Spleen (tissue), 11 donors: Measurements from ENCODE around the gene C11orf21. TPM values are rescaled to one million over a fixed set of nuclear protein-coding genes. Genes with fewer than 3 reads are reported as not detected.

Experiments
- DNase-seq: peaks from one replicate; pipeline ENCODE4 v3.0.0-alpha.2; 2020
- H3K27ac ChIP-seq, 8 donors: fragments of 200-600 bp; sonication (generic) in 7 of 8; 1 replicate in 4 of 8; 2 replicates in 4 of 8; pipeline versions ENCODE4 v1.5.0 to v1.8.0; 2016 to 2021; ENCODE audit warnings: inconsistent platforms in 4 of 8, mild to moderate bottlenecking in 4 of 8, moderate library complexity in 1 of 8
- H3K27me3 ChIP-seq, 7 donors: fragments of 200-600 bp; sonication (generic) in 6 of 7; replicated peaks in 1 of 7; 1 replicate in 4 of 7; 2 replicates in 3 of 7; pipeline versions ENCODE4 v1.5.0 to v1.8.0; 2016 to 2021; ENCODE audit warnings: inconsistent platforms in 3 of 7, mild to moderate bottlenecking in 1 of 7
- H3K36me3 ChIP-seq, 6 donors: fragments of 200-600 bp; sonication (generic) in 5 of 6; 1 replicate in 4 of 6; 2 replicates in 2 of 6; pipeline versions ENCODE4 v1.5.0 to v1.8.0; 2016 to 2021; ENCODE audit warnings: inconsistent platforms in 2 of 6
- H3K4me1 ChIP-seq, 6 donors: fragments of 200-600 bp; sonication (generic) in 5 of 6; 1 replicate in 3 of 6; 2 replicates in 3 of 6; pipeline versions ENCODE4 v1.5.0 to v1.8.0; 2016 to 2021; ENCODE audit warnings: inconsistent platforms in 3 of 6
- H3K4me3 ChIP-seq, 8 donors: fragments of 200-600 bp; sonication (generic) in 7 of 8; 1 replicate in 4 of 8; 2 replicates in 4 of 8; pipeline versions ENCODE4 v1.5.0 to v1.8.0; 2016 to 2021; ENCODE audit warnings: inconsistent platforms in 4 of 8, mild to moderate bottlenecking in 4 of 8, moderate library complexity in 2 of 8
- H3K9me3 ChIP-seq, 8 donors: fragments of 200-600 bp; sonication (generic) in 7 of 8; 1 replicate in 4 of 8; 2 replicates in 4 of 8; pipeline versions ENCODE4 v1.5.0 to v1.8.0; 2016 to 2021; ENCODE audit warnings: inconsistent platforms in 4 of 8
- POLR2A ChIP-seq, 3 donors: fragments of 450-650 bp; IDR thresholded peaks; one replicate each; pipeline ENCODE4 v1.5.1; 2017; ENCODE audit warnings: antibody characterized with exemption in 3 of 3, mild to moderate bottlenecking in 1 of 3
- POLR2AphosphoS5 ChIP-seq, 3 donors: sonication (generic); formaldehyde crosslinking; IDR thresholded peaks; one replicate each; pipeline ENCODE4 v1.5.1; 2017; ENCODE audit warnings: antibody characterized with exemption in 3 of 3
- WGBS, 5 donors: extraction: QIAGEN DNeasy Blood & Tissue Kit in 3 of 5; methylation state at CpG; one replicate each; pipeline versions ENCODE4 v1.1.5 to v1.1.7; 2013 to 2018; 5-methylcytosine and 5-hydroxymethylcytosine counted together
- intact Hi-C: fragments of 100-400 bp; cut with DNase I; formaldehyde crosslinking; loops from one replicate; pipeline ENCODE4 v1.15.0; 2023; ENCODE audit warnings: low total_unique reads
- polyA plus RNA-seq, 3 donors: library from polyadenylated mRNA; stranded (reverse); fragments of 200-250 nt; gene quantifications; one replicate each; pipeline ENCODE4 v1.2.1, GENCODE V29; 2013
- total RNA-seq, 7 donors: library from RNA; depleted of rRNA in 3 of 7; stranded (reverse); fragments of >200 nt in 3 of 7; fragmentation: NEBNext Ultra II Directional in 4 of 7; extraction: Animal tissue kit (Norgen Biotek cat#: 25700) in 4 of 7; gene quantifications; one replicate each; pipeline versions ENCODE4 v1.1.0 to v1.2.1, GENCODE V29; 2016 to 2021
- TF ChIP-seq, protein P1 (sequence below), 11 experiments: fragments of 200-600 bp in 7 of 11; fragments of 450-650 bp in 4 of 11; sonication (generic) in 4 of 11; IDR thresholded peaks in 8 of 11; conservative IDR thresholded peaks in 3 of 11; 1 replicate in 7 of 11; 2 replicates in 4 of 11; pipeline versions ENCODE4 v1.4.0 to v1.8.0; 2016 to 2021; ENCODE audit warnings: antibody characterized with exemption in 11 of 11, inconsistent platforms in 4 of 11, mild to moderate bottlenecking in 1 of 11
- donor health status: healthy with polysubstance abuse.
- donor health status: DM: no; HTN: no; CAD: no; lungs with moderate emphysema.
- donor health status: DM: no; HTN: no; CAD: no.
- donor health status: Bipolar disorder and iron deficiency.
- donor health status: healthy.
- donor health status: DM: no; HTN: no; CAD: no.
- donor health status: DM: yes; HTN: yes; CAD: no.

Gene C11orf21
- total and polyA plus RNA-seq, 10 donors = 8.6 to 24.9 (median 17.1) TPM

DNA sequence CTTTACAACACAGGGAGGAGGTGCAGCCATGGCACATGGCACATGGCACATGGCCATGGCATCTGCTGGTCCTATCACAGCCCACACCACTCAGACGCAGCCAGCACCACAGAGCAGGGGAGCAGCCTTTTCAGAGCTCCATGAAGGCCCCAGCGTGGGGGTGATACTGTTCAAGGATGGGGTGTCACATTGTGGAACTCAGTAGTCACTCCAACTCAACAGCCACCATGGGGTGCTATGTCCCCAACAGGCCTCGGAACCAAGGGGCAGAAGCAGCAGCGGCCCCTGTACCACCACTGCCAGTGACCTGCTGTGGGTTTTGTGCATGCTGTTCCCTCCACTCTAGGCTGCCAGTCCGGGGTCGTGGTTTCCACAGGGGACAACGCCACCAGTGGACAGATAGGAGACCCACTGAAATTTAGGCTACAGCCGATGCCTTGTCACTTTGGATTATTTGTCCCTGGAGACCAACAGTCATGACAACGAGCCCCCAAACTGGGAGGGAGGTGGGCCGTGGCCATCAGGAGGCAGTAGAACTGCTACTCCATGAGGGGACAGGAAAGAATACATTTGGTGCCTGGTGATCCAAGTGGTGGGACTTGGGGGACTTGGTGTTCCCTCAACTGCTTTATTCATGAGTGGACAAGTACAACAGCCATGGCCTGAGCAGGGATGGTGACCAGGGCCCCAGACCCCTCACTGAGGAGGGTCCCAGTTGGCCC is 45.0 kb upstream of the C11orf21 start:
- Histone ChIP-seq H3K4me1 (no peaks in the 10 kb centered on the region), H3K27ac (no peak overlapping the region), H3K4me3 (no peak overlapping the region), H3K27me3 (no peaks in the 10 kb centered on the region), H3K9me3 (peaks cover 0 to 32% (median 20%) of the 10 kb centered on the region in 8 donors), H3K36me3 (no peaks in the 10 kb centered on the region)
- 65 to 87% (median 78%) methylated on average over 5 to 10 of the region's 10 CpGs for WGBS, 5 donors
- DNase-seq = no peak
- TF ChIP-seq POLR2AphosphoS5 (IDR thresholded peaks at IDR 0.05) = no peak
- TF ChIP-seq POLR2A (IDR thresholded peaks at IDR 0.05) = no peak
- TF ChIP-seq, protein P1, sequence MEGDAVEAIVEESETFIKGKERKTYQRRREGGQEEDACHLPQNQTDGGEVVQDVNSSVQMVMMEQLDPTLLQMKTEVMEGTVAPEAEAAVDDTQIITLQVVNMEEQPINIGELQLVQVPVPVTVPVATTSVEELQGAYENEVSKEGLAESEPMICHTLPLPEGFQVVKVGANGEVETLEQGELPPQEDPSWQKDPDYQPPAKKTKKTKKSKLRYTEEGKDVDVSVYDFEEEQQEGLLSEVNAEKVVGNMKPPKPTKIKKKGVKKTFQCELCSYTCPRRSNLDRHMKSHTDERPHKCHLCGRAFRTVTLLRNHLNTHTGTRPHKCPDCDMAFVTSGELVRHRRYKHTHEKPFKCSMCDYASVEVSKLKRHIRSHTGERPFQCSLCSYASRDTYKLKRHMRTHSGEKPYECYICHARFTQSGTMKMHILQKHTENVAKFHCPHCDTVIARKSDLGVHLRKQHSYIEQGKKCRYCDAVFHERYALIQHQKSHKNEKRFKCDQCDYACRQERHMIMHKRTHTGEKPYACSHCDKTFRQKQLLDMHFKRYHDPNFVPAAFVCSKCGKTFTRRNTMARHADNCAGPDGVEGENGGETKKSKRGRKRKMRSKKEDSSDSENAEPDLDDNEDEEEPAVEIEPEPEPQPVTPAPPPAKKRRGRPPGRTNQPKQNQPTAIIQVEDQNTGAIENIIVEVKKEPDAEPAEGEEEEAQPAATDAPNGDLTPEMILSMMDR (IDR thresholded peaks at IDR 0.05 in 8 of 11, conservative IDR thresholded peaks at IDR 0.05 in 3 of 11) = no peak
- intact Hi-C loops = no loop called here

DNA sequence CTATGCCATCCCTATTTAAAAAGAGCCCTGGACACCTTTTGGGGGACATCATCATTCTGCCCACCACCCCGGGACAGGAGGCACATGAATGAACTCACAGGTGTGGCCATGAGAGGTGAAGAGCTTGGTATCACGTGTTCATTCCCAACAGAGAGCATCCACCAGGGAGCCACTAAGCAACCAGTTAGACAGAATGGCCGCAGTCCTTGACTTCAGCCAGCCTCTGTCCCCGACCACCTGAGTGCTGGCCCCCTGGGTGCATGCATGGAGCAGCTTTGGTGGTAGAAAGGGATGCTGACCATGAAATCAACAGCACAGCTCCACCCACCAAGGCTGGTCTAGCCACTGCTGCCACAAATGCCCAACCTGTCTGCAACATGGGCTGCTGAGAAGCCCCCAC is 44.3 kb upstream of the C11orf21 start:
- no peak overlapping the region for H3K27ac ChIP-seq
- DNase-seq = no peak
- H3K4me1 ChIP-seq = no peaks in the 10 kb centered on the region
- H3K9me3 ChIP-seq = peaks cover 0 to 32% (median 20%) of the 10 kb centered on the region in 8 donors
- WGBS, 5 donors = 76 to 87% (median 82%) methylated on average over 3 to 4 of the region's 4 CpGs
- no peaks in the 10 kb centered on the region for H3K36me3 ChIP-seq
- TF ChIP-seq, protein P1 (IDR thresholded peaks at IDR 0.05 in 8 of 11, conservative IDR thresholded peaks at IDR 0.05 in 3 of 11) = no peak
- TF ChIP-seq POLR2A (IDR thresholded peaks at IDR 0.05) = no peak
- TF ChIP-seq POLR2AphosphoS5 (IDR thresholded peaks at IDR 0.05) = no peak
- no peak overlapping the region for H3K4me3 ChIP-seq
- H3K27me3 ChIP-seq = no peaks in the 10 kb centered on the region
- intact Hi-C loops = no loop called here

DNA sequence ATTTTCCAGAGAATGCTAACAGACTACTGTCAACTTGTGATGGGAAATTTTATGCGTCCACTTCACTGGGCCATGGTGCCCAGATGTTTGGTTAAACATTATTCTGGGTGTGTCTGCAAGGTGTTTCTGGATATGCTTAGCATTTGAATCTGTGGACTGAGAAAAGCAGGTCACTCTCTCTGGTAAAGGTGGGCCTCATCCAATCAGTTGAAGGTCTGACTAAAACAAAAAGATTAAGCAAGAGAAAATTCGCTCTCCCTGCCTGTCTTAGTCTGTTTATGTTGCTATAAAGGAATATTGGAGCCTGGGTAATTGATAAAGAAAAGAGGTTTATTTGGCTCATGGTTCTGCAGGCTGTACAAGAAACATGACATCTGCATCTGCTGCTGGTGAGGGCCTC is 43.3 kb upstream of the C11orf21 start:
- intact Hi-C loops = no loop called here
- Histone ChIP-seq H3K27ac (no peak overlapping the region), H3K36me3 (no peaks in the 10 kb centered on the region), H3K9me3 (peaks cover 0 to 27% (median 19%) of the 10 kb centered on the region in 8 donors), H3K4me3 (no peak overlapping the region), H3K4me1 (no peaks in the 10 kb centered on the region), H3K27me3 (no peaks in the 10 kb centered on the region)
- 79 to 86% (median 82%) methylated on average over 2 of the region's 2 CpGs for WGBS, 5 donors
- no peak for DNase-seq
- TF ChIP-seq, protein P1 (IDR thresholded peaks at IDR 0.05 in 8 of 11, conservative IDR thresholded peaks at IDR 0.05 in 3 of 11) = no peak
- TF ChIP-seq POLR2A (IDR thresholded peaks at IDR 0.05) = no peak
- TF ChIP-seq POLR2AphosphoS5 (IDR thresholded peaks at IDR 0.05) = no peak

DNA sequence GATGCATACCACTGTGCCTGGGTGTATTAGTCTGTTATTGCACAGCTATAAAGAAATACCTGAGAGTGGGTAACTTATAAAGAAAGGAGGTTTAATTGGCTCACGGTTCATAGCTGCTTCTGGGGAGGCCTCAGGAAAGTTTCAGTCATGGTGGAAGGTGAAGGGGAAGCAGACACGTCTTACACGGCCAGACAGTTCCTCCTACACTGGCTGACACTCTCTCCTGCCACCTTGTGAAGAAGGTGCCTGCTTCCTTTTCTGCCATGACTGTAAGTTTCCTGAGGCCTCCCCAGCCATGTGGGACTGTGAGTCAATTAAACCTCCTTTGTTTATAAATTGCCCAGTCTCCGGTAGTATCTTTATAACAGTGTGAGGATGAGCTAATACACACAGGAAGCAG is 41.8 kb upstream of the C11orf21 start:
- no peaks in the 10 kb centered on the region for H3K36me3 ChIP-seq
- H3K9me3 ChIP-seq = peaks cover 0 to 11% (median 4%) of the 10 kb centered on the region in 8 donors
- no peaks in the 10 kb centered on the region for H3K4me1 ChIP-seq
- TF ChIP-seq POLR2A (IDR thresholded peaks at IDR 0.05) = no peak
- TF ChIP-seq, protein P1 (IDR thresholded peaks at IDR 0.05 in 8 of 11, conservative IDR thresholded peaks at IDR 0.05 in 3 of 11) = no peak
- no peak for TF ChIP-seq POLR2AphosphoS5 (IDR thresholded peaks at IDR 0.05)
- intact Hi-C loops = no loop called here
- H3K4me3 ChIP-seq = no peak overlapping the region
- WGBS, 5 donors = 62 to 68% (median 65%) methylated on average over 4 of the region's 4 CpGs
- no peak for DNase-seq
- no peak overlapping the region for H3K27ac ChIP-seq
- no peaks in the 10 kb centered on the region for H3K27me3 ChIP-seq
